T-helper 2 cell treated with Interferon-gamma antibody and Interleukin-4, amounts not matched to agents 5 μg/mL and 100 μg/mL, for 36 hours (primary cell): ENCODE results near the gene RTBDN.

Experiments
- DNase-seq: peaks from one replicate; pipeline ENCODE4 v3.0.0; 2021; ENCODE audit warnings: low spot score
- H3K27ac Mint-ChIP-seq: one replicate; pipeline ENCODE4 v1.8.0; 2021; ENCODE audit warnings: mild to moderate bottlenecking, mixed read lengths
- H3K27me3 Mint-ChIP-seq: one replicate; pipeline ENCODE4 v1.8.0; 2021; ENCODE audit warnings: low read depth, mixed read lengths
- H3K36me3 Mint-ChIP-seq: one replicate; pipeline ENCODE4 v1.8.0; 2021; ENCODE audit warnings: low read depth, mixed read lengths
- H3K4me1 Mint-ChIP-seq: one replicate; pipeline ENCODE4 v1.8.0; 2021; ENCODE audit warnings: low read depth, mixed read lengths
- H3K4me3 Mint-ChIP-seq: one replicate; pipeline ENCODE4 v1.8.0; 2022; ENCODE audit warnings: mild to moderate bottlenecking, moderate library complexity, mixed read lengths
- H3K9me3 Mint-ChIP-seq: one replicate; pipeline ENCODE4 v1.8.0; 2021; ENCODE audit warnings: mixed read lengths

The RTBDN gene

DNA sequence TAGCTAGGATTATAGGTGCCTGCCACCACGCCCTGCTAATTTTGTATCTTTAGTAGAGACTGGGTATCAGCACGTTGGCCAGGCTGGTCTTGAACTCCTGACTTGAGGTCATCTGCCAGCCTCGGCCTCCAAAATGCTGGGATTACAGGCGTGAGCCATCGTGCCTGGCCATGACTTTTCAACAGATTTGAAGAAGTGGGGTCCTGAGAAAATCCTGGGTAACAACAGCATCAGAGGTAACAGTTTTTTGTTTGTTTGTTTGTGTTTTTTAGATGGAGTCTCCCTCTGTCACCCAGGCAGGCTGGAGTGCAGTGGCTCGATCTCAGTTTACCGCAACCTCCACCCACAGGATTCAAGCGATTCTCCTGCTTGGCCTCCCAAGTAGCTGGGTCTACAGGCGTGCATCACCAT, 39.4 kb downstream of the RTBDN start:
- peaks cover 15% of the 10 kb centered on the region for H3K36me3 Mint-ChIP-seq
- H3K4me3 Mint-ChIP-seq = peak overlapping the region; percentile 79
- DNase-seq = no peak
- H3K27me3 Mint-ChIP-seq = no peaks in the 10 kb centered on the region
- H3K4me1 Mint-ChIP-seq = peaks cover 31% of the 10 kb centered on the region
- H3K9me3 Mint-ChIP-seq = no peaks in the 10 kb centered on the region
- no peak overlapping the region for H3K27ac Mint-ChIP-seq

- H3K27me3 Mint-ChIP-seq = no peaks in the 10 kb centered on the region
Measured at GRCh38 chr19:12794196-12794941, 40.0 kb downstream of the RTBDN start.

GRCh38 chr19:12793290-12794195, 40.8 kb downstream of the RTBDN start:
- no peaks in the 10 kb centered on the region for H3K27me3 Mint-ChIP-seq
- DNase-seq = peak; percentile 95
- peak overlapping the region; percentile 98 for H3K27ac Mint-ChIP-seq
- no peaks in the 10 kb centered on the region for H3K9me3 Mint-ChIP-seq
- H3K4me3 Mint-ChIP-seq = peak overlapping the region; percentile 95
- H3K36me3 Mint-ChIP-seq = peaks cover 13% of the 10 kb centered on the region
- peaks cover 34% of the 10 kb centered on the region for H3K4me1 Mint-ChIP-seq

More at GRCh38 chr19:12794196-12794941, 40.0 kb downstream of the RTBDN start:
- Mint-ChIP-seq H3K4me1 (peaks cover 29% of the 10 kb centered on the region), H3K4me3 (peak overlapping the region; percentile 79), H3K27ac (peak overlapping the region; percentile 94), H3K9me3 (no peaks in the 10 kb centered on the region), H3K36me3 (peaks cover 15% of the 10 kb centered on the region)
- DNase-seq = no peak

- Mint-ChIP-seq H3K27ac (peak overlapping the region; percentile 98), H3K9me3 (no peaks in the 10 kb centered on the region), H3K27me3 (no peaks in the 10 kb centered on the region), H3K4me1 (peaks cover 38% of the 10 kb centered on the region), H3K36me3 (peaks cover 13% of the 10 kb centered on the region), H3K4me3 (peak overlapping the region; percentile 95)
- no peak for DNase-seq
Measured at GRCh38 chr19:12792853-12793289, 41.5 kb downstream of the RTBDN start.

GRCh38 chr19:12792051-12792852, 42.1 kb downstream of the RTBDN start:
- no peaks in the 10 kb centered on the region for H3K27me3 Mint-ChIP-seq
- H3K36me3 Mint-ChIP-seq = peaks cover 13% of the 10 kb centered on the region
- H3K27ac Mint-ChIP-seq = peak overlapping the region; percentile 98
- H3K4me3 Mint-ChIP-seq = peak overlapping the region; percentile 95
- peaks cover 38% of the 10 kb centered on the region for H3K4me1 Mint-ChIP-seq
- no peaks in the 10 kb centered on the region for H3K9me3 Mint-ChIP-seq
- peak; percentile 76 for DNase-seq

DNA sequence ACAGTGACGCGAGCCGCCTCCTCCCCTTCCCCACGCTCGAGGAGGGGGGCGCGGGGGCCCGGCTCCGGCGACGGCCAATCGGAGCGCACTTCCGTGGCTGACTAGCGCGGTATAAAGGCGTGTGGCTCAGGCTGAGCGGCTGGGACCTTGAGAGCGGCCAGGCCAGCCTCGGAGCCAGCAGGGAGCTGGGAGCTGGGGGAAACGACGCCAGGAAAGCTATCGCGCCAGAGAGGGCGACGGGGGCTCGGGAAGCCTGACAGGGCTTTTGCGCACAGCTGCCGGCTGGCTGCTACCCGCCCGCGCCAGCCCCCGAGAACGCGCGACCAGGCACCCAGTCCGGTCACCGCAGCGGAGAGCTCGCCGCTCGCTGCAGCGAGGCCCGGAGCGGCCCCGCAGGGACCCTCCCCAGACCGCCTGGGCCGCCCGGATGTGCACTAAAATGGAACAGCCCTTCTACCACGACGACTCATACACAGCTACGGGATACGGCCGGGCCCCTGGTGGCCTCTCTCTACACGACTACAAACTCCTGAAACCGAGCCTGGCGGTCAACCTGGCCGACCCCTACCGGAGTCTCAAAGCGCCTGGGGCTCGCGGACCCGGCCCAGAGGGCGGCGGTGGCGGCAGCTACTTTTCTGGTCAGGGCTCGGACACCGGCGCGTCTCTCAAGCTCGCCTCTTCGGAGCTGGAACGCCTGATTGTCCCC, 42.9 kb downstream of the RTBDN start, which contains the start of gene JUNB:
TSS of gene JUNB (plus strand) at position 142 of the 706 bp plus-strand sequence. CDS start at position 428, 286 bp downstream.
- DNase-seq = peak; percentile 97
- Mint-ChIP-seq H3K27me3 (no peaks in the 10 kb centered on the region), H3K4me1 (peaks cover 38% of the 10 kb centered on the region), H3K9me3 (no peaks in the 10 kb centered on the region), H3K27ac (peak within 1 kb of the TSS; percentile 98), H3K36me3 (peaks cover 11% of the 10 kb centered on the region), H3K4me3 (peak within 1 kb of the TSS; percentile 95)

DNA sequence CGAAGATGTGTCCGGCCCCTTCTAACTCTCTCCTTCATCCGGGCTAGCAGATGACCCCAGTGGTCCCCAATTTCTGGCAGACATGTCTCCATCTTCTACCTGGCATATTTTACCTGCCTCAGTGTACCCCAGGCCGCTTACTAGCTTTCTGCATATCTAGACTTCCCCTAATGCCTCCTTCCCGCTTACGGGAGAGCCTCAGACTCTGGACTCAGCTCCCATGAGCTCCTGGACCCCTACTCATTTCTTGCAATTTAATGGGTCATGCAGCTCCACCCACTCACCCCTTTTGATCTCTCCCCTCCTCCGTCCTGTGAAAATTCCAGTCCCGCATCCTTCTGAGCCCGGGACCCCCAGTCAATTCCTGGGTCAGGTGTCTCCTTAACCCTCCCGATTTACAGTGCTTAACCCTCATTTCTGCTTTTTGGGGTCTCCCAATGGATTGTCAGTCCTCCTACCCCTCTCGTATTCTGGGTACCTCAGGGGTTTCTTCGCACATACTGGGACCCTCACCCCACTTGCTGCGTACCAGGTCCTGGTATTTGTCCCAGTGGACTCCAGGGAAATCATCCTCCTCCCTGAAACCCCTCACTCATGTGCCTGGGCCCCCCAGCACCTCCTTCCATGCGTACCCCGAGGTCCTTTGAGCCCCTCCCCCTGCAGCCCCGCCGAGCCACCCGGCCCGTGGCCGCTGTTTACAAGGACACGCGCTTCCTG, 43.6 kb downstream of the RTBDN start:
- Mint-ChIP-seq H3K36me3 (peaks cover 7% of the 10 kb centered on the region), H3K4me1 (peaks cover 31% of the 10 kb centered on the region), H3K27me3 (no peaks in the 10 kb centered on the region), H3K27ac (peak overlapping the region; percentile 91), H3K9me3 (no peaks in the 10 kb centered on the region), H3K4me3 (peak overlapping the region; percentile 95)
- peak; percentile 17 for DNase-seq

DNA sequence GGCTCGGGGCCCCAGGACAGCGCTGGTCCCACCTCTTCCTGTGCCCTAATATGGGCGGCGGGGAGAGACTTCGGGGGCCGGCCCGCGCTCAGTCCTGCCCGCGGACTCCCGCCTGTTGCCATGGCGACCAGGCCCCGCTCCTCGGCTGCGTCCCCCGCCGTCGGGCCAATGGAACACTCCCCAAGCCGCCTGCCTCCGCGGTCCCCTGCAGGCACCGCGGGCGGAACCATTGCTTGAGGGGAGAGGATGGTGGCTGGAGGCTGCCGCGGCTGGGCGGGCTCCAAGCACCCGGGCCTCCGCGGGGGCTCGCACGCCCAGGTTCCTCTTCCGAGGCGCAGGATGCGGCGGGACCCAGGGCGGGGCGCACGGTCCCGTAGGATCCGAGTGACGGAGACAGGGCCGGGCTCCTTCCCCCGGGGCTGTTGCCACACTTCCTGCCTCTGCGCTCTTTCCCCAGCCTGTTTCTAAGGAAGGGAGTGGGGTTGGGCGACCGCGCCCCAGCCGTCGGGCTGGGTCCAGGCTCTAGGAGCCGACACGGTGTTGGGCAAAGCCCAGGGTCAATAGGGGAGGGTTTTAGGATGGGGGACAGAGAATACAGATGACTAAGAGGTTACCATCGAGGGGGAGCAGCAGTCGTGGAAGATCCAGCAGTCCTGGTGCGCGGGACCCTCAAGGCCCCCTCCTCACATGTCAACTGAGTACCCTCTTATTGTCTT, 44.3 kb downstream of the RTBDN start:
- Mint-ChIP-seq H3K27me3 (no peaks in the 10 kb centered on the region), H3K4me1 (peaks cover 30% of the 10 kb centered on the region), H3K36me3 (peaks cover 7% of the 10 kb centered on the region), H3K9me3 (no peaks in the 10 kb centered on the region), H3K27ac (peak overlapping the region; percentile 91), H3K4me3 (peak overlapping the region; percentile 95)
- DNase-seq = peak; percentile 98

- H3K36me3 Mint-ChIP-seq = peaks cover 7% of the 10 kb centered on the region
- no peaks in the 10 kb centered on the region for H3K27me3 Mint-ChIP-seq
- peak overlapping the region; percentile 95 for H3K27ac Mint-ChIP-seq
- peaks cover 24% of the 10 kb centered on the region for H3K4me1 Mint-ChIP-seq
- peak; percentile 15 for DNase-seq
- H3K9me3 Mint-ChIP-seq = no peaks in the 10 kb centered on the region
- peak overlapping the region; percentile 88 for H3K4me3 Mint-ChIP-seq
Measured at GRCh38 chr19:12789098-12789903, 45.1 kb downstream of the RTBDN start.

DNA sequence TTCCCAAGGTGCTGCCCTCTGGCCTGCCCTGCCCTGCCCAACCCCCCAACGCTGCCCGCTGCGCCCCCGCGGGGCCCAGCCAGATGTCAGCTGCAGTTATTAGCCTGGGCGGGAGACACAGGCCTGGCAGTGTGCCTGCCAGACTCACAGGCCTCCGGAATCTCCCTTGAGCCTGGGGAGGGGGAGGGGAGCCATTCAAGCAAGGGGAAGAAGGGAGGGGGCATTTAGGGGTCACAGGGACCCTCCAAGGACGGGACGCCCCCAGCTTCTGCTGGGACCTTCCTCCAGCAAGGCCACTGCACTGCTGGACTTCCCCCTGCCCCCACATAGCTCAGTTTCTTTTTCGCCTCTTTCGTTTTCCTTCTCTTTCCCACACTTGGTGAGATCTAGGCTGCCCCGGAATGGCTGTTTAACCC, 45.7 kb downstream of the RTBDN start:
- Mint-ChIP-seq H3K27ac (peak overlapping the region; percentile 95), H3K27me3 (no peaks in the 10 kb centered on the region), H3K36me3 (peaks cover 7% of the 10 kb centered on the region), H3K4me3 (peak overlapping the region; percentile 88), H3K4me1 (peaks cover 21% of the 10 kb centered on the region), H3K9me3 (no peaks in the 10 kb centered on the region)
- DNase-seq = peak; percentile 26

- DNase-seq = no peak
- H3K36me3 Mint-ChIP-seq = peaks cover 5% of the 10 kb centered on the region
- no peaks in the 10 kb centered on the region for H3K27me3 Mint-ChIP-seq
- H3K27ac Mint-ChIP-seq = peak overlapping the region; percentile 80
- peaks cover 25% of the 10 kb centered on the region for H3K4me1 Mint-ChIP-seq
- H3K9me3 Mint-ChIP-seq = no peaks in the 10 kb centered on the region
- H3K4me3 Mint-ChIP-seq = peak overlapping the region; percentile 10
Measured at GRCh38 chr19:12788042-12788681, 46.2 kb downstream of the RTBDN start.
